Tibial artery (tissue), 4 donors: ENCODE measurements around the gene SUPT20H.

Source experiments
- DNase-seq, 2 donors: peaks; one replicate each; pipeline ENCODE4 v3.0.0-alpha.2; 2019
- H3K27ac ChIP-seq, 2 donors: fragments of 200-600 bp; sonication (generic) in 1 of 2; 1 replicate in 1 of 2; 2 replicates in 1 of 2; pipeline ENCODE4 v1.5.1; 2018 to 2019; ENCODE audit warnings: mild to moderate bottlenecking in 1 of 2
- H3K27me3 ChIP-seq, 2 donors: fragments of 200-600 bp; sonication (generic) in 1 of 2; one replicate each; pipeline versions ENCODE4 v1.5.1 to v1.6.0; 2016 to 2019
- H3K36me3 ChIP-seq, 3 donors: fragments of 200-600 bp; sonication (generic) in 2 of 3; one replicate each; pipeline ENCODE4 v1.5.1; 2016 to 2019; ENCODE audit warnings: mild to moderate bottlenecking in 2 of 3
- H3K4me1 ChIP-seq, 4 donors: fragments of 200-600 bp; sonication (generic) in 2 of 4; 1 replicate in 3 of 4; 2 replicates in 1 of 4; pipeline ENCODE4 v1.5.1; 2016 to 2019
- H3K4me3 ChIP-seq, 2 donors: fragments of 200-600 bp; sonication (generic) in 1 of 2; 1 replicate in 1 of 2; 2 replicates in 1 of 2; pipeline ENCODE4 v1.5.1; 2018 to 2019; ENCODE audit warnings: mild to moderate bottlenecking in 2 of 2
- H3K9me3 ChIP-seq, 3 donors: fragments of 200-600 bp; sonication (generic) in 1 of 3; one replicate each; pipeline ENCODE4 v1.5.1; 2016 to 2019
- intact Hi-C: fragments of 100-400 bp; cut with DNase I; formaldehyde crosslinking; loops from one replicate; pipeline ENCODE4 v1.15.0; 2023; ENCODE audit warnings: low total_unique reads
- TF ChIP-seq, protein P1 (sequence below), 2 experiments: fragments of 200-600 bp in 1 of 2; fragments of 450-650 bp in 1 of 2; IDR thresholded peaks; one replicate each; pipeline ENCODE4 v1.5.1; 2017 to 2019; ENCODE audit warnings: antibody characterized with exemption in 2 of 2, mild to moderate bottlenecking in 1 of 2, moderate library complexity in 1 of 2

The SUPT20H gene

DNA sequence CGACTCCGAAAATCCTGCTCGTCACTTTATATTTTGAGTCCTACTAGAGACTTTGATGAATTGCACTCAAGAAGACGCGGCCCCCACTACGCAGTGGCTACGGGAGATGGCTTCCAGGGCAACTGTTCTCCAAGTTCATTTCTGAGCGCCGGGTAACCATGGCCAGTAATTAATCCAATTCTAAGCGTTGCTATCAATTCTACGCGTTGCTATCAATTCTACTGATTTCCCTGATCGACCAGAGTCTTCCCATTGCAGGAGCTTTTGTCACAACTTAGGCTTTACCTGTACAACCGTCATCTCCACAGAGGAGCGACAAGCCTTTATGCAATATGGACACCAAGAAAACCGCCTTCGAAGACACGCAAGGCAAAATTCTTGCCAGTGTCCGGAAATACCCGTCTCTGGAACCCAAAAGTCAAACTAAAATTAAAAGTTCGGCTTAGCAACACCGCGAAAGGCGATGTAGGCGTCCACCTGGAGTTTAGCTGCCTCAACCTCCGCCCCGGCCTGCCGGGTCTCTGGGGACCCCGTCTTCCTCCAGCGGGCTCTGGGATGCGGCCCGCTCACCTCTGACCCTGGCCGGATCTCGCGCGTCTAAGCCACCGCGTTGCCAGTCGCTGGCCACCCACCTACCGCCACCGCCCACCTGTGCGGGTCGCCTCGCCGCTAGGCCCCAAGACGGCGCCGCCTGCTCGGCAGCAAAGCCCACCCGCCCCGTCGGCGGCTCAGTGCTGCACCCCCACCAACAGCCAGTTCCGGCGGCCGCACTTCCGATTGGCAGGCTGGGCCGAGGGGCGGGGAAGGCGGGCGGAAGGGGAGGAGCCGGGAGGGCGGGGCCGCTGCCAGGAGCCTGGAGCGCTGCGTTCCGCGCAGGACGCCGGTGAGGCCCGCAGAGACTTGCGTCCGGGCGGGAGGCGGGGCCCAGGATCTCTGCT lies at the start of gene SUPT20H:
SUPT20H (minus strand) TSS at position 779 of the 938 bp plus-strand sequence. CDS start 8,198 bp downstream, outside the sequence.
- no peaks in the 10 kb centered on the region for H3K36me3 ChIP-seq
- TF ChIP-seq, protein P1, sequence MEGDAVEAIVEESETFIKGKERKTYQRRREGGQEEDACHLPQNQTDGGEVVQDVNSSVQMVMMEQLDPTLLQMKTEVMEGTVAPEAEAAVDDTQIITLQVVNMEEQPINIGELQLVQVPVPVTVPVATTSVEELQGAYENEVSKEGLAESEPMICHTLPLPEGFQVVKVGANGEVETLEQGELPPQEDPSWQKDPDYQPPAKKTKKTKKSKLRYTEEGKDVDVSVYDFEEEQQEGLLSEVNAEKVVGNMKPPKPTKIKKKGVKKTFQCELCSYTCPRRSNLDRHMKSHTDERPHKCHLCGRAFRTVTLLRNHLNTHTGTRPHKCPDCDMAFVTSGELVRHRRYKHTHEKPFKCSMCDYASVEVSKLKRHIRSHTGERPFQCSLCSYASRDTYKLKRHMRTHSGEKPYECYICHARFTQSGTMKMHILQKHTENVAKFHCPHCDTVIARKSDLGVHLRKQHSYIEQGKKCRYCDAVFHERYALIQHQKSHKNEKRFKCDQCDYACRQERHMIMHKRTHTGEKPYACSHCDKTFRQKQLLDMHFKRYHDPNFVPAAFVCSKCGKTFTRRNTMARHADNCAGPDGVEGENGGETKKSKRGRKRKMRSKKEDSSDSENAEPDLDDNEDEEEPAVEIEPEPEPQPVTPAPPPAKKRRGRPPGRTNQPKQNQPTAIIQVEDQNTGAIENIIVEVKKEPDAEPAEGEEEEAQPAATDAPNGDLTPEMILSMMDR (IDR thresholded peaks at IDR 0.05), result no peak
- intact Hi-C loops, result no loop called here
- H3K4me3 ChIP-seq, result peak within 1 kb of the TSS; percentile 91
- peak within 1 kb of the TSS; percentile 91 to 95 for H3K27ac ChIP-seq
- DNase-seq, result peak; percentile 89 to 95
- H3K27me3 ChIP-seq, result no peaks in the 10 kb centered on the region
- H3K9me3 ChIP-seq, result no peaks in the 10 kb centered on the region
- peaks cover 0 to 24% (median 15%) of the 10 kb centered on the region in 4 donors for H3K4me1 ChIP-seq

- TF ChIP-seq, protein P1 (IDR thresholded peaks at IDR 0.05), result peak; percentile 64 to 68
- Histone ChIP-seq H3K27ac (no peak overlapping the region), H3K36me3 (no peaks in the 10 kb centered on the region), H3K4me1 (peaks cover 0 to 14% (median 5%) of the 10 kb centered on the region in 4 donors), H3K9me3 (no peaks in the 10 kb centered on the region), H3K27me3 (no peaks in the 10 kb centered on the region), H3K4me3 (no peak overlapping the region)
- intact Hi-C loops, result no loop called here
- DNase-seq, result no peak
Observed at GRCh38 chr13:37109051-37109678, 49.7 kb upstream of the SUPT20H start.

DNA sequence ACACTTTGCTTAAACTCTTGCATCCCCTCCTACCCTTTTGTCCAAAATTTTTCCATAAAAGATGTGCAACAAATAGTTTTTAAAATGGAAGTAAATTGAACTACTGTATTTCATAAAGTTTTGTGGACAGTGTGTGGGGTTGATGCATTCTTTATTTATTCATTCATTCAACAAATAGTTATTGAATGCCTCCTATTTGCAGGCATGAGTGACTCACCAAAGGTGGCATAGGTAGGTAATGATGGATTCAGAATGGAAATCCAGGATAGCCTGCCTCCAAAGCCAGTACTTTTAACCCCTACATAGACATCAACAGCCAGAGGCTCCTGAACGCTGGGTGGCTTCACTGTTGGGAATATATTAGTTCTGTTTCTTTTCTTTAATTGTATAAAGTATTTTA lies 48.4 kb upstream of the SUPT20H start:
- TF ChIP-seq, protein P1 (IDR thresholded peaks at IDR 0.05), result no peak
- peaks cover 0 to 14% (median 5%) of the 10 kb centered on the region in 4 donors for H3K4me1 ChIP-seq
- H3K27me3 ChIP-seq, result no peaks in the 10 kb centered on the region
- H3K27ac ChIP-seq, result no peak overlapping the region
- intact Hi-C loops, result no loop called here
- no peak for DNase-seq
- H3K9me3 ChIP-seq, result no peaks in the 10 kb centered on the region
- no peak overlapping the region for H3K4me3 ChIP-seq
- H3K36me3 ChIP-seq, result no peaks in the 10 kb centered on the region

GRCh38 chr13:37107456-37107855 lies 48.0 kb upstream of the SUPT20H start:
- Histone ChIP-seq H3K4me3 (no peak overlapping the region), H3K36me3 (no peaks in the 10 kb centered on the region), H3K27me3 (no peaks in the 10 kb centered on the region), H3K9me3 (no peaks in the 10 kb centered on the region), H3K4me1 (peaks cover 0 to 14% (median 5%) of the 10 kb centered on the region in 4 donors), H3K27ac (no peak overlapping the region)
- TF ChIP-seq, protein P1 (IDR thresholded peaks at IDR 0.05), result no peak
- DNase-seq, result no peak
- intact Hi-C loops, result no loop called here

DNA sequence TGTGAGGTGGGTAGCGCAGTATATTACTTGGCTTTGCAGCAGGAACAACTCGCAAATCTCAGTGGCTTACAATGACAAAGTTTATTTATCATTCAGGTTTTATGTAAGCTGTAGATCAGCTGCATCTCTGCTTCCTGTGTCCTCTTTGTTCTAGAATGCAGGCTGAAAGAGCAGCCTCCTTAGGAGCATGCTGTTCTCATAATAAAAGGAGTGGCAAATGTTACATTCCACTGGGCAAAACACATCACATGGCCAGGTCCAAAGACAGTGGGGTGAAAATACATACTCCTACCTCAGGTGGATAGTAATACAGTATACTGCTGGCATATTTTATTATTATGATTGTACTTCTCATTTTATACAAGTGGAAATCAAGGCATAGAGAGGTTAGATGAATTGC lies 47.2 kb upstream of the SUPT20H start:
- Histone ChIP-seq H3K4me1 (peaks cover 0 to 14% (median 5%) of the 10 kb centered on the region in 4 donors), H3K27me3 (no peaks in the 10 kb centered on the region), H3K36me3 (no peaks in the 10 kb centered on the region), H3K9me3 (no peaks in the 10 kb centered on the region), H3K27ac (no peak overlapping the region), H3K4me3 (no peak overlapping the region)
- intact Hi-C loops, result no loop called here
- no peak for DNase-seq
- TF ChIP-seq, protein P1 (IDR thresholded peaks at IDR 0.05), result no peak
